ENCODE measurements around the gene DUSP8.

The DUSP8 gene

GRCh38 chr11:1508986-1509385, 63.1 kb downstream of the DUSP8 start:
- Histone ChIP-seq H3K4me2 (ENCODE audit: low read depth, low read length, poor library complexity, severe bottlenecking) (no peak overlapping the region), H3K79me2 (ENCODE audit: insufficient read depth, low read length) (peaks cover 25% of the 10 kb centered on the region; the same call in 1 of the 2 replicates), H3K9me2 (replicated peaks; ENCODE audit: insufficient read depth, low read length) (no peaks in the 10 kb centered on the region), H3K4me3 (ENCODE audit: insufficient read depth, low read length, poor library complexity, severe bottlenecking) (no peak overlapping the region), H3K9me3 (ENCODE audit: insufficient read depth, low read length) (no peaks in the 10 kb centered on the region), H3K9ac (ENCODE audit: low read length) (no peak overlapping the region), H3K27ac (ENCODE audit: low read depth, low read length) (no peak overlapping the region), H2AFZ (ENCODE audit: low read depth, low read length, severe bottlenecking) (no peak overlapping the region), H3K27me3 (ENCODE audit: low read length) (no peaks in the 10 kb centered on the region), H3F3A (ENCODE audit: insufficient read depth) (peaks cover 8% of the 10 kb centered on the region), H4K20me1 (ENCODE audit: low read depth, low read length) (peaks cover 6% of the 10 kb centered on the region; the same call in 1 of the 2 replicates), H3K36me3 (ENCODE audit: low read length) (no peaks in the 10 kb centered on the region)
- TF ChIP-seq EZH2phosphoT487 (conservative IDR thresholded peaks at IDR 0.05; ENCODE audit: low read length) (no peak), CTCF (IDR thresholded peaks at IDR 0.05; ENCODE audit: insufficient read depth, low read length, poor library complexity, severe bottlenecking) (no peak)

GRCh38 chr11:1508491-1508891, 63.6 kb downstream of the DUSP8 start:
- H3K27ac ChIP-seq (ENCODE audit: low read depth, low read length) = no peak overlapping the region
- peaks cover 25% of the 10 kb centered on the region; the same call in 1 of the 2 replicates for H3K79me2 ChIP-seq (ENCODE audit: insufficient read depth, low read length)
- TF ChIP-seq EZH2phosphoT487 (conservative IDR thresholded peaks at IDR 0.05; ENCODE audit: low read length) = no peak
- no peak for TF ChIP-seq CTCF (IDR thresholded peaks at IDR 0.05; ENCODE audit: insufficient read depth, low read length, poor library complexity, severe bottlenecking)
- H4K20me1 ChIP-seq (ENCODE audit: low read depth, low read length) = peaks cover 6% of the 10 kb centered on the region; the same call in 1 of the 2 replicates
- no peak overlapping the region for H3K4me2 ChIP-seq (ENCODE audit: low read depth, low read length, poor library complexity, severe bottlenecking)
- no peak overlapping the region for H3K9ac ChIP-seq (ENCODE audit: low read length)
- H3K4me3 ChIP-seq (ENCODE audit: insufficient read depth, low read length, poor library complexity, severe bottlenecking) = no peak overlapping the region
- H3K9me2 ChIP-seq (replicated peaks; ENCODE audit: insufficient read depth, low read length) = no peaks in the 10 kb centered on the region
- peaks cover 8% of the 10 kb centered on the region for H3F3A ChIP-seq (ENCODE audit: insufficient read depth)
- H3K9me3 ChIP-seq (ENCODE audit: insufficient read depth, low read length) = no peaks in the 10 kb centered on the region
- H2AFZ ChIP-seq (ENCODE audit: low read depth, low read length, severe bottlenecking) = no peak overlapping the region
- H3K36me3 ChIP-seq (ENCODE audit: low read length) = no peaks in the 10 kb centered on the region
- H3K27me3 ChIP-seq (ENCODE audit: low read length) = no peaks in the 10 kb centered on the region

GRCh38 chr11:1507381-1508140, 64.5 kb downstream of the DUSP8 start:
- H3F3A ChIP-seq (ENCODE audit: insufficient read depth) = peaks cover 6% of the 10 kb centered on the region
- H3K27me3 ChIP-seq (ENCODE audit: low read length) = no peaks in the 10 kb centered on the region
- no peak overlapping the region for H3K4me2 ChIP-seq (ENCODE audit: low read depth, low read length, poor library complexity, severe bottlenecking)
- no peak overlapping the region for H3K4me3 ChIP-seq (ENCODE audit: insufficient read depth, low read length, poor library complexity, severe bottlenecking)
- H3K9me3 ChIP-seq (ENCODE audit: insufficient read depth, low read length) = no peaks in the 10 kb centered on the region
- TF ChIP-seq EZH2phosphoT487 (conservative IDR thresholded peaks at IDR 0.05; ENCODE audit: low read length) (no peak), CTCF (IDR thresholded peaks at IDR 0.05; ENCODE audit: insufficient read depth, low read length, poor library complexity, severe bottlenecking) (no peak)
- H4K20me1 ChIP-seq (ENCODE audit: low read depth, low read length) = no peaks in the 10 kb centered on the region; the same call in 1 of the 2 replicates
- H3K9me2 ChIP-seq (replicated peaks; ENCODE audit: insufficient read depth, low read length) = no peaks in the 10 kb centered on the region
- no peaks in the 10 kb centered on the region for H3K36me3 ChIP-seq (ENCODE audit: low read length)
- H3K27ac ChIP-seq (ENCODE audit: low read depth, low read length) = no peak overlapping the region
- no peak overlapping the region for H3K9ac ChIP-seq (ENCODE audit: low read length)
- H3K79me2 ChIP-seq (ENCODE audit: insufficient read depth, low read length) = peaks cover 25% of the 10 kb centered on the region; the same call in 1 of the 2 replicates
- no peak overlapping the region for H2AFZ ChIP-seq (ENCODE audit: low read depth, low read length, severe bottlenecking)

All from SU-DHL-6 (cell line).